Psoas muscle (tissue), 8 donors: ENCODE data around the gene MSANTD2. TPM values are rescaled to one million over a fixed set of nuclear protein-coding genes. Genes with fewer than 3 reads are reported as not detected.

Experiments
- ATAC-seq, 4 donors: fragments of 200-7000 bp; cut with Tn5 transposase; one replicate each; pipeline ENCODE4 v1.9.1; 2020; ENCODE audit warnings: moderate library complexity in 3 of 4, mild to moderate bottlenecking in 2 of 4
- DNase-seq, 2 donors: peaks; one replicate each; pipeline ENCODE4 v3.0.0-alpha.2; 2020
- H3K27ac ChIP-seq: fragments of 200-600 bp; one replicate; pipeline ENCODE4 v1.8.0; 2022
- H3K27me3 ChIP-seq, 3 donors: fragments of 200-600 bp in 1 of 3; one replicate each; pipeline versions ENCODE4 v1.6.1 to v1.8.0; 2013 to 2022; ENCODE audit warnings: low read length in 2 of 3, mild to moderate bottlenecking in 2 of 3, moderate library complexity in 1 of 3; ENCODE audit not compliant: insufficient read depth in 3 of 3
- H3K36me3 ChIP-seq, 2 donors: fragments of 200-600 bp in 1 of 2; one replicate each; pipeline versions ENCODE4 v1.6.1 to v1.8.0; 2013 to 2022; ENCODE audit warnings: low read depth in 1 of 2, mild to moderate bottlenecking in 1 of 2, moderate library complexity in 1 of 2; ENCODE audit not compliant: insufficient read depth in 1 of 2
- H3K4me1 ChIP-seq: fragments of 200-600 bp; one replicate; pipeline ENCODE4 v1.8.0; 2022
- H3K4me3 ChIP-seq: fragments of 200-600 bp; one replicate; pipeline ENCODE4 v1.8.0; 2022; ENCODE audit warnings: mild to moderate bottlenecking
- H3K9me3 ChIP-seq: fragments of 200-600 bp; one replicate; pipeline ENCODE4 v1.8.0; 2022
- WGBS, 3 donors: extraction: QIAGEN DNeasy Blood & Tissue Kit; methylation state at CpG; one replicate each; pipeline versions ENCODE4 v1.1.6 to v1.1.7; 2013; 5-methylcytosine and 5-hydroxymethylcytosine counted together
- intact Hi-C, 2 donors: fragments of 100-400 bp; cut with DNase I; formaldehyde crosslinking; loops; one replicate each; pipeline versions ENCODE4 v1.11.0 to v1.14.2; 2022
- polyA plus RNA-seq, 3 donors: library from polyadenylated mRNA; stranded (reverse); fragments of 200-250 nt; gene quantifications; one replicate each; pipeline ENCODE4 v1.2.3, GENCODE V29; 2013
- total RNA-seq, 4 donors: library from RNA; stranded (reverse); fragmentation: NEBNext Ultra II Directional in 2 of 4; extraction: Animal tissue kit (Norgen Biotek cat#: 25700) in 2 of 4; gene quantifications; one replicate each; pipeline versions ENCODE4 v1.2.1 to v1.2.4, GENCODE V29; 2021 to 2023
- TF ChIP-seq, protein P1 (sequence below): fragments of 200-600 bp; IDR thresholded peaks from one replicate; pipeline ENCODE4 v1.8.0; 2022; ENCODE audit warnings: antibody characterized with exemption
- donor health status: healthy with polysubstance abuse.
- donor health status: DM: no; HTN: no; CAD: no; lungs with moderate emphysema.
- donor health status: Bipolar disorder and iron deficiency.
- donor health status: healthy.
- donor health status: DM: yes; HTN: yes; CAD: no.
- donor health status: DM: no; HTN: no; CAD: no.
- donor health status: DM: no; HTN: no; CAD: no.
- donor health status: DM: yes; HTN: yes; CAD: no.

MSANTD2 gene
- total and polyA plus RNA-seq, 7 donors: 2.8 to 5.4 (median 4.0) TPM

DNA sequence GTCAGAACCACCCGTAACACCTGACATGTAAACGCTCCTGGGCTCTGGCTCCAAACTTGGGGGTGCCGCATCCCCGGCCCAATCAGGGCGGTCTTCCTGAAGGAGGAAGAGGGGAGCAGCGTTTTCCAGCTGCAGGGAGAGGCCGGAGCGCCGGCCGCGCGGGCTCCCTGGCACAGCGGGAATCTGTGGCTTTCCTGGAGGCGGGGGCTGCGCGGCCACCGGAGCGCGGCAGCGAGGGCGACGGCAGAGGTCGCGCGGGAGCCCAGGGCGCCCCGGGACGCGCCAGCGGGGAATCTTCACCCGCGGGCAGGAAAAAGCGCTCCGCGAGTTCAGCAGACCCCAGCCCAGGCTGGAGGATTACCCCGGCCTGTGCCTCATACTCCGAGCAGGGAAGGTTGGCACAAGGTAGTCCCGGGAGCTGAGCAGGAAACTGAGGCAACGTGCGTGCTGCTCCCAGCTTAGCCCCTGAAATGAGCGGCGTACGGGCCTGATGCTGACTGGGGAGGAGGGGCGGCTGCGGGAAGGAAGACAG is 37.5 kb downstream of the MSANTD2 start:
- Histone ChIP-seq H3K4me1 (peaks cover 27% of the 10 kb centered on the region), H3K9me3 (no peaks in the 10 kb centered on the region), H3K27me3 (peaks cover 0 to 45% (median 24%) of the 10 kb centered on the region in 3 donors), H3K27ac (peak overlapping the region; percentile 81), H3K4me3 (peak overlapping the region; percentile 74), H3K36me3 (peaks cover 8 to 29% of the 10 kb centered on the region in 2 donors)
- TF ChIP-seq, protein P1, sequence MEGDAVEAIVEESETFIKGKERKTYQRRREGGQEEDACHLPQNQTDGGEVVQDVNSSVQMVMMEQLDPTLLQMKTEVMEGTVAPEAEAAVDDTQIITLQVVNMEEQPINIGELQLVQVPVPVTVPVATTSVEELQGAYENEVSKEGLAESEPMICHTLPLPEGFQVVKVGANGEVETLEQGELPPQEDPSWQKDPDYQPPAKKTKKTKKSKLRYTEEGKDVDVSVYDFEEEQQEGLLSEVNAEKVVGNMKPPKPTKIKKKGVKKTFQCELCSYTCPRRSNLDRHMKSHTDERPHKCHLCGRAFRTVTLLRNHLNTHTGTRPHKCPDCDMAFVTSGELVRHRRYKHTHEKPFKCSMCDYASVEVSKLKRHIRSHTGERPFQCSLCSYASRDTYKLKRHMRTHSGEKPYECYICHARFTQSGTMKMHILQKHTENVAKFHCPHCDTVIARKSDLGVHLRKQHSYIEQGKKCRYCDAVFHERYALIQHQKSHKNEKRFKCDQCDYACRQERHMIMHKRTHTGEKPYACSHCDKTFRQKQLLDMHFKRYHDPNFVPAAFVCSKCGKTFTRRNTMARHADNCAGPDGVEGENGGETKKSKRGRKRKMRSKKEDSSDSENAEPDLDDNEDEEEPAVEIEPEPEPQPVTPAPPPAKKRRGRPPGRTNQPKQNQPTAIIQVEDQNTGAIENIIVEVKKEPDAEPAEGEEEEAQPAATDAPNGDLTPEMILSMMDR: no peak
- intact Hi-C loops: loop anchor here (1.0 to 5.0 kb wide), 4 partner anchors 74 to 93 kb away; partner anchors contain the start of genes SIAE (in 1 of the 2) and SPA17 (in 1 of the 2)
- 0 to 1% (median 1%) methylated on average over 40 to 45 of the region's 45 CpGs for WGBS, 3 donors
- ATAC-seq: peak in 3 of 4 donors; percentile 5 to 32 (median 31)
- no peak for DNase-seq

DNA sequence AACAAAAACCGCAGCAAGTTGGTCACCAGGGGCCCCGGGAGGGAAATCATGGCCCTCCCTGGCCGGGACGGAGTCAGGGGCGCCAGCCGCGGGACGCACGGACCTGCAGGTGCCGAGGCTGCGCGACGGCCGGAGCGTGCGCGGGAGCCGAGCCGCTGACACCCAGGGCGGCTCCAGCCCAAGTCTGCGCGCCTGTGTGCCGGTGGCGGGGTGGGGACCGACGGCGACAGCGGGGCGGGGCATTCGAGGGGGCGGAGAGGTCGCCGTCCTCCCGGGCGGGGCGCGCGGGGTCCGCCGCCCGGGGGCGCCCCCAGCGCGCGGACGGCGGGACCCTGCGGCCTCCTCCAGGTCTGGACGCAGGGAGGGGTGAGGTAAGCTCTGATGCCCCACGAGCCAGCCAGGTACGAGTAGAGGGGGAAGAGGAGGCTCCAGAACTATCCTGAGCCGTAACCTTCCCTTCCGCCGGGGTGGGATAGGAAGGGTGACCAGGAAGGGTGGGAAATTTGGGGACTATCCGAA is 38.0 kb downstream of the MSANTD2 start, which contains the start of gene ESAM:
TSS of gene ESAM (minus strand) at position 186 of the 519 bp plus-strand sequence. CDS start at position 50, 136 bp downstream.
- H3K36me3 ChIP-seq: peaks cover 3 to 23% of the 10 kb centered on the region in 2 donors
- intact Hi-C loops: loop anchor here (2.0 to 5.0 kb wide), 3 partner anchors 75 to 90 kb away; partner anchors contain the start of genes SIAE (in 1 of the 2) and SPA17 (in 1 of the 2)
- ATAC-seq: peak in 2 of 4 donors; percentile 11 to 30
- peak in 1 of 2 donors; percentile 41 for DNase-seq
- no peaks in the 10 kb centered on the region for H3K9me3 ChIP-seq
- TF ChIP-seq, protein P1: no peak
- peak within 1 kb of the TSS; percentile 74 for H3K4me3 ChIP-seq
- H3K27ac ChIP-seq: peak within 1 kb of the TSS; percentile 81
- 0 to 1% (median 1%) methylated on average over 16 to 53 of the region's 55 CpGs for WGBS, 3 donors
- H3K4me1 ChIP-seq: peaks cover 27% of the 10 kb centered on the region
- H3K27me3 ChIP-seq: peaks cover 0 to 51% (median 25%) of the 10 kb centered on the region in 3 donors

DNA sequence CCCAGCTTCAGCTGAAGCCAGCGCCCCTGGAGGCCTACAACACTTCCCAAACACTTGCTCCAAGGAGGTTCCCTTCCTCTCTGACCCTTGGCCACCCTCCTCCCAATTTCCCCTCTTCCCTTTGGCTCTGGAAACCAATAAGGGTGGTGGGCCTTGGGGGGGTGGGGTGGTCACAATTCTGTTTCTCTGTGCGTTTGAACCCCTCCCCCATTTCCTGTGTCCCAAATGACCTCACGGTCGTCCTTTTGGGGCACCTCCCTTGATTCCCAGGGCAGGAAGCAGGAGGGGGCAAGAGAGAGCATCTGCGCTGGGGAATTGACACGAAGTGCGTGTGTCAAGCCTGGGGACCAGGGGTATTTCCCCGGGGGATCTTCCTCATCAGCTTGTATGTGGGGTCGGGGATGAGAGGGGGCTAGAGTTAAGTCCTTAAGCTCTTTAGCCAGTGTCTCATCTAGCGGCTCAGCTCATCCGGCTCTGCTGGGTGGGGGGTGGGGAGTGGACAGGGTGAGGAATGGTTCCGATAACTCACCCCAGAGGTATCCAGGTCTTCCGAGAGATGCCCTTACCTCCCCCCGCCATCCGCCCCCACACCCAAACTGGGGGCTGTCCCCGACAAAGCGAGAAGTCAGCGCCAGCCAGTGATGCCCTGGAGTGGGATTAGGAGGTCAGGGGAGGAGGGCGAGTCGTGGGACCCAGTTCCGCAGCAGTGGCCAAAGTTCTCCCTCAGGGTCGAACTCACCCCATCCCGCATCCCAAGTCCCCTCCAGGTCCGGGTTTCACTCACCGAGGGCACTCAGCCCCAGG is 38.7 kb downstream of the MSANTD2 start:
- TF ChIP-seq, protein P1: no peak
- peak in 1 of 2 donors; percentile 22 for DNase-seq
- Histone ChIP-seq H3K36me3 (peaks cover 0 to 17% of the 10 kb centered on the region in 2 donors), H3K27me3 (peaks cover 0 to 57% (median 26%) of the 10 kb centered on the region in 3 donors), H3K4me3 (peak overlapping the region; percentile 74), H3K9me3 (no peaks in the 10 kb centered on the region), H3K4me1 (peaks cover 27% of the 10 kb centered on the region), H3K27ac (peak overlapping the region; percentile 81)
- WGBS, 3 donors: 28 to 36% (median 30%) methylated on average over 25 of the region's 25 CpGs
- intact Hi-C loops: loop anchor here (2.0 to 5.0 kb wide), 3 partner anchors 75 to 89 kb away; partner anchors contain the start of genes SIAE (in 1 of the 2) and SPA17 (in 1 of the 2)
- no peak for ATAC-seq

DNA sequence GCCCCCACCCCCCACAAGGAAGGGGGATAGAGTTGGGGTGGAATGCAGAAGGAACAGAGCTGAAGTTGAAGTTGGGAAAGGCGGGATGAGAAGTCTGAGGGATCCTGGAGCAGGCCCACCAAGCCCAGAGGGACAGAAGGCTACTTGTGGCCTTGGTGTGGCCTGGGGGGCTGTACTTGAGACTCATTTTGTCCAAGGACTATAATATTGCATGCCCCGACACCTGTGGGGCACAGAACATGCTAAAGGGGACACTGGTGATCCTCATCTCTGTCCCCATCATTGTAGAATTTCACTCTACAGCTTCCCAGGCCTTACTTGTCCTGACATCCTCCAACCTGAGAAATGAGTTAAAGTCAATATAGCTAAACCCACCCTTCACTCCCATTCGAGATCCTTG is 39.4 kb downstream of the MSANTD2 start:
- H3K27ac ChIP-seq: peak overlapping the region; percentile 81
- intact Hi-C loops: loop anchor here in 1 of 2 donors (5.0 kb wide), 2 partner anchors 76 to 89 kb away; partner anchors contain the start of genes SIAE and SPA17
- no peaks in the 10 kb centered on the region for H3K9me3 ChIP-seq
- TF ChIP-seq, protein P1: no peak
- DNase-seq: no peak
- peaks cover 27% of the 10 kb centered on the region for H3K4me1 ChIP-seq
- ATAC-seq: no peak
- 54 to 76% (median 70%) methylated on average over 3 of the region's 3 CpGs for WGBS, 3 donors
- H3K27me3 ChIP-seq: peaks cover 0 to 60% (median 26%) of the 10 kb centered on the region in 3 donors
- peaks cover 0 to 10% of the 10 kb centered on the region in 2 donors for H3K36me3 ChIP-seq
- H3K4me3 ChIP-seq: peak overlapping the region; percentile 74
